MM.1S (cell line): ENCODE measurements around the gene USP32.

Experiments used
- DNase-seq: peaks from one replicate; pipeline ENCODE4 v3.0.0-alpha.2; 2015
- H2AFZ ChIP-seq: fragments of 300-600 bp; sonication (generic); 2 replicates; pipeline ENCODE4 v1.6.0; 2016; ENCODE audit warnings: antibody characterized with exemption, low read length
- H3F3A ChIP-seq: fragments of 300-600 bp; sonication (generic); 2 replicates; pipeline ENCODE4 v1.6.1; 2016; ENCODE audit warnings: mild to moderate bottlenecking, antibody characterized with exemption, low read length, moderate library complexity, mixed read lengths; ENCODE audit not compliant: insufficient read depth
- H3K27ac ChIP-seq: fragments of 300-600 bp; sonication (generic); 2 replicates; pipeline ENCODE4 v1.5.1; 2016; ENCODE audit warnings: mild to moderate bottlenecking, low read length
- H3K27me3 ChIP-seq: fragments of 300-600 bp; sonication (generic); replicated peaks from 2 replicates; pipeline ENCODE4 v1.6.0; 2016; ENCODE audit warnings: low read length; ENCODE audit not compliant: insufficient read depth
- H3K36me3 ChIP-seq: fragments of 300-600 bp; sonication (generic); replicated peaks from 2 replicates; pipeline ENCODE4 v1.6.1; 2016; ENCODE audit warnings: mild to moderate bottlenecking, low read length, mixed read lengths; ENCODE audit not compliant: insufficient read depth
- H3K4me1 ChIP-seq: fragments of 300-600 bp; sonication (generic); 2 replicates; pipeline ENCODE4 v1.6.1; 2016; ENCODE audit warnings: low read length, mixed read lengths
- H3K4me2 ChIP-seq: fragments of 300-600 bp; sonication (generic); 2 replicates; pipeline ENCODE4 v1.6.0; 2016; ENCODE audit warnings: low read depth, low read length
- H3K4me3 ChIP-seq: fragments of 300-600 bp; sonication (generic); 2 replicates; pipeline ENCODE4 v1.5.1; 2016; ENCODE audit warnings: low read length, mixed read lengths
- H3K79me2 ChIP-seq: fragments of 300-600 bp; sonication (generic); 2 replicates; pipeline ENCODE4 v1.6.1; 2016; ENCODE audit warnings: mixed run types, low read length, mixed read lengths
- H3K9ac ChIP-seq: fragments of 300-600 bp; sonication (generic); 2 replicates; pipeline ENCODE4 v1.6.1; 2016; ENCODE audit warnings: low read length, mixed read lengths
- H3K9me2 ChIP-seq: fragments of 300-600 bp; sonication (generic); replicated peaks from 2 replicates; pipeline ENCODE4 v1.6.1; 2016; ENCODE audit warnings: mild to moderate bottlenecking, low read length, mixed read lengths; ENCODE audit not compliant: insufficient read depth
- H3K9me3 ChIP-seq: fragments of 300-600 bp; sonication (generic); replicated peaks from 2 replicates; pipeline ENCODE4 v1.6.1; 2016; ENCODE audit warnings: mild to moderate bottlenecking, low read length, mixed read lengths; ENCODE audit not compliant: insufficient read depth
- H4K20me1 ChIP-seq: fragments of 300-600 bp; sonication (generic); 2 replicates; pipeline ENCODE4 v1.6.1; 2016; ENCODE audit warnings: mild to moderate bottlenecking, low read length, moderate library complexity, mixed read lengths; ENCODE audit not compliant: insufficient read depth
- EZH2 ChIP-seq: fragments of 300-600 bp; sonication (generic); optimal IDR thresholded peaks from 2 replicates; pipeline ENCODE3; 2017; ENCODE audit warnings: low read depth, mild to moderate bottlenecking, antibody characterized with exemption, low read length, mixed read lengths
- EZH2phosphoT487 ChIP-seq: fragments of 300-600 bp; sonication (generic); IDR thresholded peaks from 2 replicates; pipeline ENCODE4 v1.6.1; 2018; ENCODE audit warnings: antibody characterized with exemption, low read length
- TF ChIP-seq, protein P1 (sequence below): fragments of 300-600 bp; sonication (generic); IDR thresholded peaks from 2 replicates; pipeline ENCODE4 v1.5.1; 2016; ENCODE audit warnings: antibody characterized with exemption, low read length, mixed read lengths

Gene USP32

DNA sequence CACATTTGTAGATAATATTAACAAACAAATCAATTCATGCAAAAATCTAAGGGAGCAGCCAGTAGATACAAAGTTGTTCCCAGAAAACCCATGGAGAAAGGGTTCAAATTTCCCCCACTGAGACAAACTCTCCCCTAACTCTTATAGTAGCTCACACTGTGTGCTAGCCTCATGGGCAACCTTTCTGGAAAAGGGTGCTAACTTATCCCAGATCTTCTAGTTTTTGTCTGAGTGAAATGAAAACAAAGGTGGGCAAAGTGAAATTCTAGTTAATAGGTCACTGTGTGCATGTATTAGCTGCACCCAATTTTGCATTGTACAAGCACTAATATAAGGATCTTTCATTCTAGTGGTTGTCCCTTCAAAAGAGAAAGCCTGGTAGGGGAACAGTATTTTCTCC lies 9.9 kb upstream of the USP32 start:
- no peak for DNase-seq
- Histone ChIP-seq H3K4me2 (no peak overlapping the region), H3K4me3 (no peak overlapping the region), H3K79me2 (no peaks in the 10 kb centered on the region), H3K9ac (no peak overlapping the region), H3K9me2 (no peaks in the 10 kb centered on the region), H3K4me1 (no peaks in the 10 kb centered on the region), H4K20me1 (no peaks in the 10 kb centered on the region), H3K36me3 (no peaks in the 10 kb centered on the region), H3K27ac (no peak overlapping the region), H2AFZ (no peak overlapping the region), H3K9me3 (no peaks in the 10 kb centered on the region), H3F3A (no peaks in the 10 kb centered on the region), H3K27me3 (no peaks in the 10 kb centered on the region)
- no peak for TF ChIP-seq EZH2phosphoT487
- TF ChIP-seq, protein P1, sequence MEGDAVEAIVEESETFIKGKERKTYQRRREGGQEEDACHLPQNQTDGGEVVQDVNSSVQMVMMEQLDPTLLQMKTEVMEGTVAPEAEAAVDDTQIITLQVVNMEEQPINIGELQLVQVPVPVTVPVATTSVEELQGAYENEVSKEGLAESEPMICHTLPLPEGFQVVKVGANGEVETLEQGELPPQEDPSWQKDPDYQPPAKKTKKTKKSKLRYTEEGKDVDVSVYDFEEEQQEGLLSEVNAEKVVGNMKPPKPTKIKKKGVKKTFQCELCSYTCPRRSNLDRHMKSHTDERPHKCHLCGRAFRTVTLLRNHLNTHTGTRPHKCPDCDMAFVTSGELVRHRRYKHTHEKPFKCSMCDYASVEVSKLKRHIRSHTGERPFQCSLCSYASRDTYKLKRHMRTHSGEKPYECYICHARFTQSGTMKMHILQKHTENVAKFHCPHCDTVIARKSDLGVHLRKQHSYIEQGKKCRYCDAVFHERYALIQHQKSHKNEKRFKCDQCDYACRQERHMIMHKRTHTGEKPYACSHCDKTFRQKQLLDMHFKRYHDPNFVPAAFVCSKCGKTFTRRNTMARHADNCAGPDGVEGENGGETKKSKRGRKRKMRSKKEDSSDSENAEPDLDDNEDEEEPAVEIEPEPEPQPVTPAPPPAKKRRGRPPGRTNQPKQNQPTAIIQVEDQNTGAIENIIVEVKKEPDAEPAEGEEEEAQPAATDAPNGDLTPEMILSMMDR: no peak
- TF ChIP-seq EZH2: no peak

DNA sequence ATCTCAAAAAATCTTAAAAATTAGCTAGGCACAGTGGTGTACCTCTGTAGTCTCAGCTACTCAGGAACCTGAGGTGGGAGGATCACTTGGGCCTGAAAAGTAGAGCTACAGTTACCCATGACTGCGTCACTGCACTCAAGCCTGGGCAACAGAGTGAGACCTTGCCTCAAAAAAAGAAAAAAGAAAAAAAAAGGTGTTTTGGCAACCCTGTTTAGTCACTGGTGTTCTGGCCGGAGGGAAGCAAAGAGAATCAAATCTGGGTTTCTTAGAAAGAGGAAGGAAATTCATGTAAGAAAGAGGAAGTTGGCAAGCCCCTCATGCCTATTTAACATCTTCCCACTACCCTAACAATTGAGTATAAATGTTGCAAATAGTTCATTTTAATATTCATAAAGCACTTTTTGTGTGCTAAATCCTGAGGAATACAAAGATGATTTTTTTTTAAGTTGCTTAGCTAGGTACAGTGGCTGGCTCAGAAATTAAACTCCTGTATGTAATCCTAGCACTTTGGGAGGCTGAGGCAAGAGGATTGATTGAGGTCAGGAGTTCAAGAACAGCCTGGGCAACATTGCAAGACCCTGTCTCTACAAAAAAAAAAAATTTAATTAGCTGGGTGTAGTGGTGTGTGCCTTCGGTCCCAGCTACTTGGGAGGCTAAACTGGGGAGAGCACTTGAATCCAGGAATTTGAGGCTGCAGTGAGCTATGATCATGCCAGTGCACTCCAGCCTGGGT lies 6.5 kb upstream of the USP32 start:
- no peaks in the 10 kb centered on the region for H3F3A ChIP-seq
- no peaks in the 10 kb centered on the region for H3K4me1 ChIP-seq
- no peaks in the 10 kb centered on the region for H4K20me1 ChIP-seq
- no peaks in the 10 kb centered on the region for H3K36me3 ChIP-seq
- no peaks in the 10 kb centered on the region for H3K9me3 ChIP-seq
- no peaks in the 10 kb centered on the region for H3K27me3 ChIP-seq
- H3K4me3 ChIP-seq: no peak overlapping the region
- H3K4me2 ChIP-seq: no peak overlapping the region
- H2AFZ ChIP-seq: no peak overlapping the region
- TF ChIP-seq EZH2phosphoT487 (no peak), EZH2 (no peak)
- TF ChIP-seq, protein P1: no peak
- DNase-seq: no peak
- H3K79me2 ChIP-seq: no peaks in the 10 kb centered on the region
- H3K27ac ChIP-seq: no peak overlapping the region
- H3K9ac ChIP-seq: no peak overlapping the region
- no peaks in the 10 kb centered on the region for H3K9me2 ChIP-seq

DNA sequence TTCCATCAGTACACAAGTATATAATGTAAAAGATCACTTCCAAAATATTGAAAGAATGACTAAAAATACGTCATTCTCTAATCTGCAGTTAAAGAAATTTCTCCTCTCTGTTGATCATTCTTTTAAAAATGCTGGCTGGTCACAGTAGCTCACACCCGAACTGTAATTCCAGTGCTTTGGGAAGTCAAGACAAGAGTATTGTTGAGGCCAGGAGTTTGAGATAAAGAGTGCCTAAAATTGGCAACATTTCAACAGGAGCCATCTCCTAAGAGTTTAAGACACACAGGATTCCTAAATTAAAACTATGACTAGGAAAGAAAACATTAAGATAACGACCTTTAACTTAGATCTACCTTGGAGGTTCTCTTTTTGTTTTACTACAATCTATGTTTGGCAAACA lies 4.5 kb upstream of the USP32 start:
- DNase-seq: no peak
- TF ChIP-seq, protein P1: no peak
- TF ChIP-seq EZH2phosphoT487 (no peak), EZH2 (no peak)

More for the DNA sequence above, 4.5 kb upstream of the USP32 start:
- no peak overlapping the region for H3K27ac ChIP-seq
- no peaks in the 10 kb centered on the region for H3K9me2 ChIP-seq
- no peaks in the 10 kb centered on the region for H3K4me1 ChIP-seq
- no peaks in the 10 kb centered on the region for H3K36me3 ChIP-seq
- H3K79me2 ChIP-seq: peaks cover 3% of the 10 kb centered on the region; the same call in 1 of the 2 replicates
- no peaks in the 10 kb centered on the region for H4K20me1 ChIP-seq
- H2AFZ ChIP-seq: no peak overlapping the region
- peaks cover 12% of the 10 kb centered on the region for H3F3A ChIP-seq
- H3K9me3 ChIP-seq: no peaks in the 10 kb centered on the region
- no peaks in the 10 kb centered on the region for H3K27me3 ChIP-seq
- H3K9ac ChIP-seq: no peak overlapping the region
- no peak overlapping the region for H3K4me2 ChIP-seq
- H3K4me3 ChIP-seq: no peak overlapping the region
